ENCODE measurements around the gene MED20.

Gene MED20

GRCh38 chr6:41940759-41941279 lies 19.9 kb upstream of the MED20 start:
- peak; percentile 67 for DNase-seq (ENCODE audit: low spot score)

DNA sequence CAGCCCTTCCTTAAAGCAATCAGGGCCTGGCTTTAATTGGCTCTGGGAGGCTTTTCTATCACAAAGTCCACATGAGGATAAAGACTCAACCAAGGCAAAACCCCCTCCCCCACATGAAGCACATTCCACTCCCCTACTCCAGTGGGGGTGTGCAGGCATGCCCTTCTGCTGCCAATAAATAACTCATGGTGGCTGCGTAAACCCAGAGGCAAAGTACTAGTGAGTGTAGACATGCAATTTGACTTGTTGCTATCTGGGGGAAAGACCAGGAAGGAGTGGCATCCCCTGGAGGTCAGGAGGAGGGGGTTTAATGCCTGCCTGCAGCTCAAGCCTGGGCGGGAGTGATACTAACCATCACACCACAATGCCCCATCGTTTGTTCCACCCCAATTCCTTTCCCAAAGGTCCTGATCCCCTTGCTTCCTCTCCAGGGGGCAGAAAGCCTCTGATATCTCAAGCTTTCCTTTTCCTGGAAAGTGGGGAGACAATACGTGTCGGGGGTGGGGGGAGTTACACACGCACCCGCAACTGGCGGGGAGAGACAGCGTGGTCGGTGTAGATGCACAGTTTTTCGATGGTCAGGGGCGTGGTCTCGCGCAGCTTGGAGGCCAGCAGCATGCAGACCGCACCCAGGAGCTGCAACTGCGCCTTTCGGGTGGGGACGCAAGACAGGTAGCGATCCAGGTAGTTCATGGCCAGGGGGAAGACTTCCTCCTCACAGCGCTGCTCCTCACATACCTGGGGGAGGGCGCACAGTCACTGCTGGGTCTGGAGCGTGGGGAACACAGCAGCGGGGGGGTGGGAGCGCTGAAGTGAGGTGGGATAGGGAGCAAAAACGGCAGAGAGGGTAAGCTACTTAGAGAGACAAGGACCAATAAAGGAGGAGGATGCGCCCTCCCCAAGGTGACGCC lies 19.2 kb upstream of the MED20 start:
- DNase-seq (ENCODE audit: low spot score): peak; percentile 57

- DNase-seq (ENCODE audit: low spot score): peak; percentile 54
Measured at GRCh38 chr6:41939176-41939847, 18.4 kb upstream of the MED20 start.

GRCh38 chr6:41938590-41939175 lies 17.7 kb upstream of the MED20 start:
- DNase-seq (ENCODE audit: low spot score): no peak

GRCh38 chr6:41937861-41938574 lies 17.1 kb upstream of the MED20 start:
- DNase-seq (ENCODE audit: low spot score): no peak

DNA sequence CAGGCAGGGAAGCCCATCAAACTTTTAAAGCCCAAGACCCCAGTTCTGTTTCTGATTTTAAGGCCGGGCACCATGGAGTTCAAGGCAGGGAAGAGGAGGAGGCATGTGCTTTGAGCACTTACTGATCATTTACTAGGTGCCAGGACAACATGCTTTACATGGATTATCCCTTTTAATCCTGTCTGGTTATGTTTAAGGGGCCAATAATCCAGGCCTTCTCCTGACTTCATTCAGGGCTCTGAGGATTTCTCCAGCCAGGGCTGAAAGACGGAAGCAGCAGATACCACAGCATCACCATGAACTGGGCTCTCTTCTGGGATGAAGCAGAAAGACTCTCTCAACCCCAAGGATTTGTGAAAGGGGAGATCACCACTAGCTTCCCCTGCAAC lies 16.5 kb upstream of the MED20 start:
- DNase-seq (ENCODE audit: low spot score): no peak

GRCh38 chr6:41936073-41936837 lies 15.3 kb upstream of the MED20 start:
- peak; percentile 69 for DNase-seq (ENCODE audit: low spot score)

GRCh38 chr6:41935685-41936072 lies 14.7 kb upstream of the MED20 start:
- no peak for DNase-seq (ENCODE audit: low spot score)

DNA sequence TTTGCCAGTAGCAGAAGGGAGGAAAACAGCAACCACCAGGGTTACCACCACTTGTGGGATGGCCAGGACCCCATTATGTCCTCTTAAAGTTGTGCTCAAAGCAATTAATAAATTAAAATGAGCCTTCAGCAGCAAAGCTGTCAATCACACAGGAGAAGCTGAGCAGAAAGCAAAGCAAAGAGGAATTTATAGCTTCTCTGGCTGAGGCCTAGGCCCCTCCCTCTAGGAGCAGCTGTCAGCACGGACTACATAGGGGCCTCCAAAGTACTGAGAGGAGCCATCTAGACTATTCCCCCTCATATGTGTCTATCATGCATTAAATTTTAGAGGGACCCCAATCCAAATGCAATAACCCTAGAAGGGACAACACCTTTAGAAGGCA lies 14.2 kb upstream of the MED20 start:
- DNase-seq (ENCODE audit: low spot score): no peak

DNA sequence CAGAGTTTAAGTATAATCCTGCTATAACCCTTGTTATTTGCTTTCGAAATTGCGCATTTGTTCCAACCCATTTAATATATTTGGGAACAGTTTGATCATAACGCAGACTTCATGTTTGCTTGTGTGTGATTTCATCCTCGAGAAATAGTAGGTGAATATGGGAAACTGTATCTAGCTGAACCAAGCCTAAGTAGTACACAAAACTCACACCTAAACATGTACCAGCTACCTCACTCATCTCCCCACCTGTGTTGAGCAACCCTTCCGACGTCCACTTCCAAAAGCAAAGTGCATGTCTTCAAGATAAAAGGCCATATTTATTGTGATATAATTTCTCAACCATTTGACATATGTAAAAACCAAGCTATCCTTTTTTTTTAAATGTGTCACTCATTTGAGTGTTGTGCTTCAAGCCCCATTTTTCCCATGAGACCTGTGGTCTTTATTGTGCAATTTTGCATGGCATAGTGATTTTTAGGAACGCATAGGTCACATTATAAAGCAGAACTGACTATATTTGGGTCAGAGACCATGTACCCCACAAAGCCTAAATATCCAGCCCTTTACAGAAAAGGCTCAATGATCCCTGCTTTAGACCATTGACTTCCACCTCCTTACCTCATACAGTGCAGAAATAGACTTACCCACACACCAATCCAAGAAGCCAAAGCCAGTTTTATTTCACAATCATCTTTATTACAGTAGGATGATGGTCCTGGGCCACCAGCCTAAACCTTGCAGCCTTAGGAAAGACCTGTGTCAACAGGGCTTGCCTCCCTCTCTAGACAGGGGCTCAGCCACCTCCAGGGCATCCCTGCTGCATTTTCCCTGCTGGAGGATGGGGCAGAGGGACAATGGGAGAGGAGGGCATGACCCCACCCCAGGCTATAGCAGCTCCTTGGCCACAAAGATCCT lies 13.6 kb upstream of the MED20 start:
- peak; percentile 49 for DNase-seq (ENCODE audit: low spot score)

- no peak for DNase-seq (ENCODE audit: low spot score)
Measured at GRCh38 chr6:41932378-41932777, 11.4 kb upstream of the MED20 start.

DNA sequence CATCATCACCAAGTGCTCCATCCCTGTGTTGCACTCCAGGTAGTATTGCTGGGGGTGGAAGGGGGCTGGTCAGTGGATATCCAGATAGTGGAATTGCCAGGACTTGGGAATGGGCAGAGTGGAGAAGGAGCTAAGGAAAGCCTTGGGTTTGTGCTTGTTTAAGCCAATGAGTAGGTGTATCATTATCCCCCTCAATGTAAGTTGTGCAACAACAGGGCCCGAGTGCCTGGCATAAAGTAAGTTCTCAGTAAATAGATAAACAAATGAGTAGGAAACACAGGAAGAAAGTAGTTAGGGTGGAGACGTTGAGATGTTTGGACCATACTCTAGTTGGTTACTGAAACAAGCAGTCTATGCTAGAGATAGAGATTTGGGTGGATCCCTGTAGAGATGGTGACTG lies 10.9 kb upstream of the MED20 start:
- DNase-seq (ENCODE audit: low spot score): no peak

GRCh38 chr6:41929924-41930323 lies 9.0 kb upstream of the MED20 start:
- no peak for DNase-seq (ENCODE audit: low spot score)

- DNase-seq (ENCODE audit: low spot score): no peak
Measured at GRCh38 chr6:41927253-41927652, 6.3 kb upstream of the MED20 start.

DNA sequence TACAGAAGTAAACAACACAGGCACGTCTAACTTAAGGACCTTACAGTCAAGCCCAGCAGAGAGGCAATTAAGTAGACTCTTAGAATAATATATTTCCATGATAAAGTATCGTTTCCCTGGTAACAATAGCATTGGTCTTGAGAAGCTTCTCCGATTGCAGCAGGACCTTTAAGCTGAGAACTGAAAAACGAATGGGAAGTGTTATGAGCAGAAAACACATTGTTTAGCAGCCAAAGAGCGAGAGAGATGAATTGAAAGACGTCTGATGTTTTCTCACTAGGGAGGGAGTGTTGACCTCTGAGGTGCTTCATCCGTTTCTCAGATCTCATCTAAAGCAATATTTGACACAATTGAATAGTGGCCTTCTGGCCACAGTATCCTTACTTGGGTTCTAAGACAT lies 1.2 kb upstream of the MED20 start:
- DNase-seq (ENCODE audit: low spot score): no peak

DNA sequence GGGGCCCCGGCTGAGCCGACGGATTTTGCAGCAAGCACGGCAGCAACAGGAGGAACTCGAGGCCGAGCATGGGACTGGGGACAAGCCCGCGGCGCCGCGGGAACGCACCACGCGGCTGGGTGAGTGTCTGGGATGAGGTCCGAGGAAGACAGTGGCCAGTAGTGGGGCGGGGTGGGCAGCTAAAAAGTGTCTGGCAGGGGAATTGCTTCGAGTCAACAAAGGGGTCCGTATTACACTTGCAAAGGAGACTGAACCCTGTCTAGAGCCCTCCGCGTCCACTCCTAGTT lies 716 bp upstream of the MED20 start:
- DNase-seq (ENCODE audit: low spot score): no peak

GRCh38 chr6:41917528-41917927 lies 3.4 kb downstream of the MED20 start:
- DNase-seq (ENCODE audit: low spot score): no peak

GRCh38 chr6:41914869-41915530 lies 5.9 kb downstream of the MED20 start:
- DNase-seq (ENCODE audit: low spot score): no peak

DNA sequence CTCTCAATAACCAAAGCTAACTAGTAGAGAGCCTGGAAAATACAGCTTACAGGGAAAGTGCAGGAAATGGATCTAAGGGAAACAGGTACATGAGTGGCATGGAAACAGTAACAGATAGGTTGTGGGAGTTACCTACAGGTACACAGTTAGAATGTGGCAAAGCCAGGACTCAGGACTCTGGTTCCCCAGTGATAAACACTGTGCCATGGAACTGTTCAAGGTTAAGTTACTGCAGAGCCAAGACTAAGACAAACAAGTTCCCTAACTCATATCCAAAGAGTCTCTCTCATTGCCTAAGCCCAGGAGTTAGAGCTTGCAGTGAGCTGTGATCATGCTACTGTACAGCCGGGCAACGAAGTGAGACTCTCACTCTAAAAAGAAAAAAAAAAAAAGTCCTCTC lies 6.6 kb downstream of the MED20 start:
- no peak for DNase-seq (ENCODE audit: low spot score)

- no peak for DNase-seq (ENCODE audit: low spot score)
Measured at GRCh38 chr6:41909727-41910126, 11.2 kb downstream of the MED20 start.
